ENCODE data around the gene PDE8B.

PDE8B gene, protein sequence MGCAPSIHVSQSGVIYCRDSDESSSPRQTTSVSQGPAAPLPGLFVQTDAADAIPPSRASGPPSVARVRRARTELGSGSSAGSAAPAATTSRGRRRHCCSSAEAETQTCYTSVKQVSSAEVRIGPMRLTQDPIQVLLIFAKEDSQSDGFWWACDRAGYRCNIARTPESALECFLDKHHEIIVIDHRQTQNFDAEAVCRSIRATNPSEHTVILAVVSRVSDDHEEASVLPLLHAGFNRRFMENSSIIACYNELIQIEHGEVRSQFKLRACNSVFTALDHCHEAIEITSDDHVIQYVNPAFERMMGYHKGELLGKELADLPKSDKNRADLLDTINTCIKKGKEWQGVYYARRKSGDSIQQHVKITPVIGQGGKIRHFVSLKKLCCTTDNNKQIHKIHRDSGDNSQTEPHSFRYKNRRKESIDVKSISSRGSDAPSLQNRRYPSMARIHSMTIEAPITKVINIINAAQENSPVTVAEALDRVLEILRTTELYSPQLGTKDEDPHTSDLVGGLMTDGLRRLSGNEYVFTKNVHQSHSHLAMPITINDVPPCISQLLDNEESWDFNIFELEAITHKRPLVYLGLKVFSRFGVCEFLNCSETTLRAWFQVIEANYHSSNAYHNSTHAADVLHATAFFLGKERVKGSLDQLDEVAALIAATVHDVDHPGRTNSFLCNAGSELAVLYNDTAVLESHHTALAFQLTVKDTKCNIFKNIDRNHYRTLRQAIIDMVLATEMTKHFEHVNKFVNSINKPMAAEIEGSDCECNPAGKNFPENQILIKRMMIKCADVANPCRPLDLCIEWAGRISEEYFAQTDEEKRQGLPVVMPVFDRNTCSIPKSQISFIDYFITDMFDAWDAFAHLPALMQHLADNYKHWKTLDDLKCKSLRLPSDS

DNA sequence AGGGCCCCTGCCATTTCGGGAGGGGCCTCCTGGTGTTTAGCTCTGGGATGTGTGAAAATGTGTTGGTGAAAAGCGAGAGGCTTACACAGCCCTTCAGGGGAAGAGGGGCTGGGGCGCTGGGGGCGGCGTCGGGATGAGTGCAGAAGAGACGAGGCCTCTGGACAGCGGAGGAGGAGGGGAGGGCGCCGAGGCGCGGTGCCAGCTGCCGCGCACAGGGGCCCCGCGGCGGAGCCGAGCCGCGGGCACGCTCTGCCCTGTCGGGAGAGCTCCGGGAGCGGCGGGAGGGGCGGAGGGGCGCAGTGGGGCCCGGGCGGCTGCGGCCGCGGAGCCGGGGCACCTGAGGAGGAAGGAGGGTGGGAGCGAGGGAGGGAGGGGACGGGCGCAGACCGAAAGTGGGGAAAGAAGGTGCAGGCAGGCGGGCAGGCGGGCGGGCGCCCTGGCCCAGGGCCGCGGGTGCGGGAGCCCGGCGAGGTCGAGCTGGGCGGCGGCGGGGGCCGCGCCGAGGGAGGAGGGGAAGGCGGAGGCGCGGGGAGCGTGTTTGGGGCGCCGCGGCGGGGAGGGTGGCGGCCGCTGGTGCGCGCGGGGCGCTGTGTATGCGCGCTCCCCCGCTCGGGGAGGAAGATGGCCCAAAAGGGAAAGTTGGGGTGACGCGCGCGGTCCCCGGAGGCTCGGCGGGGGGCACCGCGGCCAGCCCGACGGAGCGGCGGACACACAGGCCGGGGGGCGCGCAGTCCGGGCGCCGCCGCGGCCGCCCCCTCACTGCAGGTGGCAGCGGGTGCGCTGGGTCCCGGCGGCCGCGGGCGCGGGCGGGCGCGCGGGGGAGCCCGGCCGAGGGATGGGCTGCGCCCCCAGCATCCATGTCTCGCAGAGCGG lies at the start of gene PDE8B:
Gene PDE8B (plus strand): TSS at position 590 of the 873 bp plus-strand sequence. CDS start 246 bp downstream, at position 836.
- no peak for DNase-seq (ENCODE audit: low read depth in 2 of 2, low spot score in 1 of 2)

DNA sequence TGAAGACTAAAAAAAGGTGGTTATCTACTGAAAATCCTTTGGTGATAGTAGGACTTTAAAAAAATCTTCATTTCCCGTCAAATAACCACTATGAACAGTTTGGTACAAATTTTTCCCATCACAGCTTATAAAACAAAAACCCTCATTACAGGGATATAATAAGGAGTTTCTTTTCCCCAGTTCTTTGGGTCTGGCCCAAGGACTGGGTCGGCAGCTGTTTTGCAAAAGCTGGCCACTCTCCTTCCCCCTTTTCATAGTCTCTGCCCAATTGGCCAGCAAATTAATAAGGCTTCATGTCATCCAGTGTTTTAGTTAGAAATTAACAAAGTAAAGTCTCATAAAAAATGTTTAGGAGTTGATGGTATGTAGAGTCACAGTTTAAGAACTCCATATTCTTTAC lies 47.0 kb upstream of the PDE8B start:
- DNase-seq (ENCODE audit: low read depth in 2 of 2, low spot score in 1 of 2): no peak

DNA sequence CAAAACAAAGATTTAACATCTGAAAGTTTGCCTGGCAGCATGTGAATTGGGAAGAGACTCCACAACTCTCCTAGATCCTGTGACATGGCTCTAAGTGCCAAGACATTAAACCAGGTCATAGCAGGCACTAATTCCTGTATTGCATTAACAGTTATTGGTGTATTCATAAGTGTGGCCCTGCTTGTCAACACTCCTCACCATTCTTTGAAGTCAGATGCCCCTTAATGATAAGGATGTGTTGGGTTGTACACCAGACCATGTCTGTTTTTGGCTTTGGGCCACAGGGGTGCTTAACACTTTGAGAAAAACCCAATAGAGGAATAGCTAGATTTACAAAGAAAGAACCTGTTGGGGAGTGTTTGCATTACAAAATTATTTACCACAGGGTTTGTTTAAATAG lies 43.4 kb upstream of the PDE8B start:
- DNase-seq (ENCODE audit: low read depth in 2 of 2, low spot score in 1 of 2): no peak

DNA sequence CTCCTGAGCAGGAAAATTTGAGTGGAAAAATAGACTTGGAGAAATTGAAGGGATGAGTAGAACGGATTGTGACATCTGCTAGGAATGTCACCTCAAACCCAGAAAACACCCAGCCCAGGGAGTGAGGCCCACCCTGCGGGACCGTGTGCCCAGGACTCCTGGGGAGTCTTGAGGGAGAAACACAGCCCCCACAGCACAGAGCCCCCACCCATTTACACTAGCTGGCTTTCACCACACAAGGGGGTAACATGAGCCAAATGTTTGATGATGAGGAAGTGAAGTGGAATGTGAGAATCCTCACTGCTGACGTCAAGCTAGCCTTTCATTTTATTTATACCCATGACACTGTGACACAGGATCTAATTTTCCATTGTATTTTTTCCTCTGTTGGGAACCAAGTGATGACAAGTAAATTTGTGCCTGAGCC lies 42.8 kb upstream of the PDE8B start:
- no peak for DNase-seq (ENCODE audit: low read depth in 2 of 2, low spot score in 1 of 2)

- no peak for DNase-seq (ENCODE audit: low read depth in 2 of 2, low spot score in 1 of 2)
Observed at GRCh38 chr5:77168161-77168878, 42.2 kb upstream of the PDE8B start.

GRCh38 chr5:77168879-77169244 lies 41.6 kb upstream of the PDE8B start:
- DNase-seq (ENCODE audit: low read depth in 2 of 2, low spot score in 1 of 2): no peak

DNA sequence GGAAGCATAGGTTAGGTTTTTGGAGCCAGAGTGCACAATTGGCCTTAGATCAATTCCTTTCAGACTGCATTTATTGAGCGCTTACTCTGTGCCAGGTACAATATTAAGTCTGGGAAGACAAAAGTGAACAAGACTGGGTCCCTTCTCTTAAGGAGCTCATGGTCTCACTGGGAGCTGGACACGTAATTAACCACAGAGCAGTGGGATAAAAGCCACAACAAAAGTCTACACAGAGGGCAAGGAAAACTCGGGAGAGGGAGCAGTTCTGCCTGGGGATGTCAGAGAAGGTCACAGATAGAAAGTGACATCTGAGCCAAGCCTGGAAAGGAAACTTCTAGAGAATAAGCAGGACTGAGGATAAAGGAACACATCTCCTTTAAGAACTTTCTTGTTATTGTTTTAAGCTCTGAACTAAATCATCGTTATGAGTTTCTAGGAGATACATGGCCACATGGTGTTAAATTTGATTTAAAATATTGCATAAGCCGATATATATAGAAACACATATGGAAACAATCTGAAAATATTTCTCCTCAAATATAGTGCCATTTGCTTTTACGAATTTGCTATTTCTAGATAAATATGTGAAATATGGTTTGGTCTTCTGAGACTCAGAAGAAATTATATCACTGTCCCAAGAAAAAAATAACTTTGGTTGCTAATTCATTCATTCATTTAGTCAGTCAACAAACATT lies 40.1 kb upstream of the PDE8B start:
- no peak for DNase-seq (ENCODE audit: low read depth in 2 of 2, low spot score in 1 of 2)

GRCh38 chr5:77171141-77171910 lies 39.2 kb upstream of the PDE8B start:
- no peak for DNase-seq (ENCODE audit: low read depth in 2 of 2, low spot score in 1 of 2)

DNA sequence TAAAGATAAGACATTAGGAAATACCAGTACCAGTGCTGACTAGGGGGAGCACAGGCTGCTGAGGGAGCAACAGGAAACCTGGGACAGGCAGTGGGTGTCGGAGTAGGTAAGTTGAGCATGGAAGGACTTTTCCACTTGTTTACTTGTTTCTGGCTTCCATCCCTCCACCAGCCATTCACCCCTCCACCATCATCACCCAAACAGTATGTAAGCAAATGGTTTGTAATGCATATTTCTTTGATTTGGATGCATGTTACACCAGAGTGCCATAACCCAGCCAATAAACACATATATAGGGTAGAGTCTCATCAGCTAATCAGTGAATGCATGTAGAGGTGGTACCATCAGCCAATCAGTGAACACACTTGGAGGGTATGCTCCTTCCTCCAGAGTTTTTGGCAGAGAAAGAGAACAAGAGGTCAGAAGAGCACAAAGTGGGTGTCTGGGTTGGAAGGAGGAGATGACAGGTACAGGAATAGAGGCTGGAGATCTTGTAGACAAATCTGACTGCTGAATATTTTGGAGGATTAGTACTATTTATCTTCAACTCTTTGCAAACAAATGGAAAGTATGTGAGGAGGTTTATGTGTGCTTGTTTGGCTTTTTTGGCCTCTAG lies 37.7 kb upstream of the PDE8B start:
- no peak for DNase-seq (ENCODE audit: low read depth in 2 of 2, low spot score in 1 of 2)

DNA sequence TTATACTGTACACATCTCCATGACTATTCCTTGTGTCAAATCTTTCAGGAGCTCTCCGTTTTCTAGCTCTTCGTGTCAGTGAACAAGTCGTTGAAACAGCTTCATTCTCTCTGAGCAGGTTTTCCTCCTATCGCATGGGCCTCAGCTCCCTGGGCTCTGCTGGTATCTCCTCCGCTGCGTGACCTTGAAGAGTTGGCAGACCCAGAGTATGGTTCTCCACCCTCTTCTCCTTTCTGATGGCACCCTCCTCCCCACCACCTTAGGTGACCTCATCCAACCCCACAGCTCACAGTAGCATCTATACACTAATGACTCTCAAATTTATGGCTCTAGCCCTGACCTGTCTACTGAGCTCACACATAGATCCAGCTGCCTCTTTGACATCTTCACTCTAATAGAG lies 36.0 kb upstream of the PDE8B start:
- DNase-seq (ENCODE audit: low read depth in 2 of 2, low spot score in 1 of 2): no peak

DNA sequence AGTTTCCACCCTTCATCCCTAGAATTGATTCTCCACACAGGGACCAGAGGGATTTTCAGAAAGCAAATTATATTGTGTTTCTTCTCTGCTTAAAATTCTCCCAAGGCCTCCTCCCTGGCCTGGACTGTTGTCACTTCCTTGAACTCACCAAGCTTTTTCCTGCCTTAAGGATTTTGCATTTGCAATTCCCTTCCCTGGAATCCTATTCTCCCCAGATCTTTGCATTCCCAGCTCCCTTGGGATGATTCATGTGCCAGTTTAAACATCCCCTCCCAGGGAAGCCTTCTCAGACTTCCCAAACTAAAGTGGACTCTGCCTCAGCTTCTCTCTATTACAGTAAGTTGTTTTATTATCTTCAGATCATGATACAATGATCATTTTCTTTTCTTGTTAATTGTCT lies 35.2 kb upstream of the PDE8B start:
- DNase-seq (ENCODE audit: low read depth in 2 of 2, low spot score in 1 of 2): no peak

- no peak for DNase-seq (ENCODE audit: low read depth in 2 of 2, low spot score in 1 of 2)
Observed at GRCh38 chr5:77176429-77176828, 34.1 kb upstream of the PDE8B start.

- no peak for DNase-seq (ENCODE audit: low read depth in 2 of 2, low spot score in 1 of 2)
Observed at GRCh38 chr5:77177576-77177975, 32.9 kb upstream of the PDE8B start.

- DNase-seq (ENCODE audit: low read depth in 2 of 2, low spot score in 1 of 2): no peak
Observed at GRCh38 chr5:77180167-77181081, 30.1 kb upstream of the PDE8B start.

DNA sequence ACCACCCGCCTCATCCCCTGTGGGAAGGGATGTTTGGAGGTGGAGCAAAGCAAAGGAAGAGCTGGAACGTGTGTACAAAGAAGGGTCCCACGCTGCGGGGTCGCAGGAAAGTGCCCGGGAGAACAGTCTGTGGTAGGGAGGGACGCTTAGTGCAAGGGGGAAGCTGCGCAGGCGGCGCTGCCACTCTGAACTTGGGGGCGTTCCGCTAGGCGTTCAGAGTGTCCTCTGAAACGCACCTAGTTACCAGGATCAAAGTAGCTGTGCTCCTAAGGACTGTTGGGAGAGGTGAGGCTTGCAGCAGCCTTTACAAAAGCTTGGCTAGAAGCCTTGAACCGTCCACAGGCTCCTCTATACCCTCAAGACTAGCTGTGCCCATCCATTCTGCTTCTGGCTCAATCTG lies 29.3 kb upstream of the PDE8B start:
- DNase-seq (ENCODE audit: low read depth in 2 of 2, low spot score in 1 of 2): no peak

GRCh38 chr5:77181596-77182304 lies 28.7 kb upstream of the PDE8B start:
- no peak for DNase-seq (ENCODE audit: low read depth in 2 of 2, low spot score in 1 of 2)

GRCh38 chr5:77182367-77182766 lies 28.1 kb upstream of the PDE8B start:
- no peak for DNase-seq (ENCODE audit: low read depth in 2 of 2, low spot score in 1 of 2)
